GM19452 (cell line): ENCODE measurements around the gene ELOVL5.
A peak's percentile ranks its signal among the peaks of the same experiment; 100 is the strongest.

ENCODE experiments used
- ATAC-seq: cut with Tn5 transposase; IDR thresholded peaks from one replicate; pipeline ENCODE4 v1.9.1; 2021; ENCODE audit not compliant: unreplicated experiment

ELOVL5 gene

GRCh38 chr6:53280207-53280606 lies 68.5 kb downstream of the ELOVL5 start:
- no peak for ATAC-seq

DNA sequence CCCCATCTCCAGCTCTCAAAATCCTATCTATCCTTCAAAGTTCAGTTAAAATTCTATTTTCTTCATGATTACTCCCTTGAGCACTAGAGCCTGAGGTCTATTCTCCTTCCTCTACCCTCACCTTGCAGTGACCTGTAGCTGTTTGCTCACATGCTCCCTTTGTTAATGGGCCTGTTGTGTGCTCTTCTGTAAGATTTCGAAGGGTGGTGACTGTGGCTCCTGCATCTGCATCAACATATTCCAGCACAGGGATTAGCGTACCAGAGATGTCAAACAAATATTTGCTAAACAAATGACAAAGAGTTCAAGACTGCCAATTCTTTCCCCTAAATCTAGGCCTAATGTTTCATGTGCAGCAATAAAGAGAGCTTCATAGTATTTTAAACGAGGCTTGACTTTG lies 69.5 kb downstream of the ELOVL5 start:
- no peak for ATAC-seq

DNA sequence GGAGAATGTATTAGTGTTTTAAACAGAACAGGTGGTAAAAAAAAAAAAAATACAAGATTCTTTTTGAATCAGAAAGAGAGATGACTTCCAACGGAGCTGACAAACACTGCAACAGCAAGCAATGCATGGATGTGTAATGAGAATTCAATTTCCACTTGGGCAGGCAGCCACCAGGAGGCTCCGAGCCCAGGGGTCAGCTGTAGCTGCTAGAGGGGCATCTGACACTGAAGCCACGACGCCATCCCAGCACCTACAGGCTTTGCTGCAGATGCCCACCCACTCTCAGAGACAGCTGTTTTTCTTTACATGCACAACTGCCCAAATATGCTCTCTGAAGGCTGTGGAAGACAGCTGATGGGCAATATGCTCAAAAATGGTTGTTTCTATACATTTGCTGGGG lies 75.4 kb downstream of the ELOVL5 start:
- ATAC-seq: no peak

DNA sequence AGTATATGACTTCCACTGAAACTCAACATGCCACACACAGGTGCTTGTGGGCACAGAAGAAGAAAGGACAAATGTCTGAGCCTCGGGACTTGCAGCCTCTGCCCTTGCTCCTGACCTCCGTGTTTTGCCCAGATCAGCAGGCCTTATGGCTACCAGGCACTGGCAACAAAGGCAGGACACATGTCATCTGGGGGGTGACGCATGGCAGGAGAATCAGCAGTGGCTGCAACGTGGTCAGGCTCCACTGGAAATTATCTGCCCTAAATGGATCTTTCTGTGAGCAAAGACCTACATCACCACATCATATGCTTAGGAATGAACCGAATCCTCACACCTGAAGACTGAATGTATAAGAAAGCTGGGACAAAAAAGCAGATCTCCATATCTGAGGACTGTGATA lies 78.9 kb downstream of the ELOVL5 start:
- ATAC-seq: no peak

GRCh38 chr6:53268858-53269608 lies 79.7 kb downstream of the ELOVL5 start:
- ATAC-seq: no peak

DNA sequence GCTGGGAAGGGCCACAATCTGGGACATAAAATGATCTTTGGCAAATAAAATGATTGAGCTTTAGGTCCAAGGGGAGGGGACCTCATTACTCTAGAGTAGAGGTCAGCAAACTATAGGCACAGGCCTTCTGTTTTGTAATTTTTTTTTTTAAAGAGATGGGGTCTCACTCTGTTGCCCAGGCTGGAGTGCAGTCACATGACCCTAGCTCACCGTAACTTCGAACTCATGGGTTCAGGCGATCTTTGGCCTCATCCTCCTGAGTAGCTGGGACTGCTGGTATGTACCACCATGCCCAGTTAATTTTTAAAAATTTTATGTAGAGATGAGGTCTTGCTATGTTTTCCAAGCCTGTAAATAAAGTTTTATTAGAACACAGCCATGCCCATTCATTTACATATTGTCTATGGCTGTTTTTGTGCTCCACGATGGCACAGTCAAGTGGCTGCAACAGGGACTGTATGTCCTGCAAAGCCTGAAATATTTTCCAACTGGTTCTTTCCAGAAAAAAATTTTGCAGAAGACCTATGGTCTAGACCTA lies 82.1 kb downstream of the ELOVL5 start:
- no peak for ATAC-seq

DNA sequence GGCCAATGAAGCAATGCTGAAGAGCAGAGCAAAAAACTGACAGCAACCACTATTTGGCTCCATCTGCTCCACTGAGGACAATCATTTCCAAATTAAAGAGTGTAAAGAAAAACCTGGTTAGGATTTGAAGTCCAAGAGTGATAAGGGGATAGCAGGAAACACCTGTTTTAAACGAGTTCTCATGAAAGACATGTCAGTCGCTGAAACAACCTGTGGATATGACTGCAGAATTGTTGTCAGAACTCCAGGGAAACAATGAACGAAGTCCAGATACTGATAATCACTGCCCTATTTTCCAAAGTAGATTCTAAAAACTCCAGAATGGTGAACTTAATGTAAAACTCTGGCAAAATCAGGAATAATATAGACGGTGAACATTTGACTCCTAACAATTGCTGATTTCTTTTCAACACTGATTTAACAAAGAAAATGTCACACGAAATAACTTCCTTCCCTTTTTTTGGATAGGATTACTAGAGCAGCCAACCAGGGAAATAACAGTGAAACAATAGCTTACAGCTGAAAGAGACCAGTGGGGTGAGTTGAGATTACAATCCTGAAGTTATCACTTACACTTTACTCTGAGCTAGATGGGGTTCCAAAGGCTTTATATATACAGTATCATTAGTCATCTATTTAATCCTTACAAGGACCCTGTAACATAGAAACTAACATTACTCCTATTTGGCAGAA lies 83.7 kb downstream of the ELOVL5 start:
- no peak for ATAC-seq

DNA sequence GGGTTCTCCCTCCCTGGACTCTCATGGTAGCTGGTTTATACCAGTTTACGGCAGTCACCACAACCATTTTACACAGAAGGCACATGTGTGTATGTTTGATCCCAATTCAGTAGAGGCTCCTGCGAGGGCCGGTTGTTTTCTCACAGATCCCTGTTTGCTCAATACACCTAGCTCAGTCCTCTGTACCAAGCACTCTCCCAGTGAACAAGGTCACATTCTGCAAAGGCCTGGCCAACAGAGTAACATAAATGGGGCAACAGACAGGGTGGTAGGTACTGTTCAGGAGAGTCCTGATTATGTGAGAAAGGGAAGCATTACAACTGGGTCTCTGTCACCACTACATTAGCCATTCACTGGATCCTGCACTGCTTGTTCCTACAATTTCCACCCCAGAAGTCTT lies 84.4 kb downstream of the ELOVL5 start:
- no peak for ATAC-seq

GRCh38 chr6:53263917-53264316 lies 84.8 kb downstream of the ELOVL5 start:
- no peak for ATAC-seq

DNA sequence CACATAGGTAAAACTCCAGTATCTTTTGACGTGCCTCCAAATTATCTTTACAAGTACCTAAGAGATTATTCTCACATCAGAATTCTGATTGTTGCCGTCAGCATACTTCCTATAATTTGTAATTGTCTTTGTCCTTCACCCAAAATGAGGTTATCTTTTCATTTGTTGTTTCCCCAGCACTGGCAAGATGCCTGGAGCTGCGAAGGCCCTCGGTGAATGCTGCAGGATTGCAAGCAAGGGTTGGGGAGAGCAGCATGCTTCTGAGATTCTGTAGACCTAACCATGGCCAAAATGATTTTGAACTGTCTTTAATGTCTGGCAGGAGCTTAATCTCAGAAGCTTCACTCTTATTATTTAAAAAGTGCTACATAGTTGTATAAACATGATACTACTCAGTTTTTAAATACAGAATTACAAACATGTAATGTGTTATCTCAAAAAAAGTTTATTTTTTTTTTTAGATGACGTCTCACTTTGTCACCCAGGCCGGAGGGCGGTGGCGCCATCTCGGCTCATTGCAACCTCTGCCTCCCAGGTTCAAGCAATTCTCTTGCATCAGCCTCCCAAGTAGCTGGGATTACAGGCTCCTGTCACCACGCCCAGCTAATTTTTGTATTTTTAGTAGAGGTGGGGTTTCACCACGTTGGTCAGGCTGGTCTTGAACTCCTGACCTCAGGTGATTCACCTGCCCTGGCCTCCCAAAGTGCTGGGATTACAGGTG lies 88.7 kb downstream of the ELOVL5 start:
- no peak for ATAC-seq

- no peak for ATAC-seq
These were observed 90.0 kb downstream of the ELOVL5 start for GRCh38 chr6:53258774-53259155.

- no peak for ATAC-seq
These were observed 90.5 kb downstream of the ELOVL5 start for GRCh38 chr6:53258076-53258773.

- no peak for ATAC-seq
These were observed 91.2 kb downstream of the ELOVL5 start for GRCh38 chr6:53257533-53257932.

GRCh38 chr6:53257001-53257400 lies 91.7 kb downstream of the ELOVL5 start:
- no peak for ATAC-seq

DNA sequence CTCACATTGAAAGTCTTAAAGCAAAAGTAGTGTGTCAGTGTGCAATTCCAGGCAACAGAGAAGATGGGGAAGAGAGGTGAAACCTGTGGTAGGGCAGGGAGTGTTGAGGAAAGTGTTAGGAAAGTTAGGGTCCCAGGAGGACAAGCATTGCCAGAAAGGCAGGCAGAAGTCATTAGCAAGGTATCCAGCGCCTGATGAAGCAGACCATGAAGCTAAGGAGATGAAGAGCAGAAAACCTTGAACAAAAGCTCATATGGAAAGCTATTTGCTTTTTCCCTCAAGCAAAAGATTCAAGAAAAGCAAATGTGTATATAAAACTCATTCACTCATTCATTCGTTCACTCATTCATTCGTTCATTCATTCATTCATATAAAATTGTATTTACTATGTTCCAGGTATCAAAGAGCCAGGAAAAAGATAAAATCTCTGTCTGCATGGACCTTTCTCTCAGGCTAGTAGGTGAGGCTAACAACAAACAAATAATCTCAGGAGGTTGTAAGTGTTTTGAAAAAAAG lies 96.5 kb downstream of the ELOVL5 start:
- no peak for ATAC-seq

DNA sequence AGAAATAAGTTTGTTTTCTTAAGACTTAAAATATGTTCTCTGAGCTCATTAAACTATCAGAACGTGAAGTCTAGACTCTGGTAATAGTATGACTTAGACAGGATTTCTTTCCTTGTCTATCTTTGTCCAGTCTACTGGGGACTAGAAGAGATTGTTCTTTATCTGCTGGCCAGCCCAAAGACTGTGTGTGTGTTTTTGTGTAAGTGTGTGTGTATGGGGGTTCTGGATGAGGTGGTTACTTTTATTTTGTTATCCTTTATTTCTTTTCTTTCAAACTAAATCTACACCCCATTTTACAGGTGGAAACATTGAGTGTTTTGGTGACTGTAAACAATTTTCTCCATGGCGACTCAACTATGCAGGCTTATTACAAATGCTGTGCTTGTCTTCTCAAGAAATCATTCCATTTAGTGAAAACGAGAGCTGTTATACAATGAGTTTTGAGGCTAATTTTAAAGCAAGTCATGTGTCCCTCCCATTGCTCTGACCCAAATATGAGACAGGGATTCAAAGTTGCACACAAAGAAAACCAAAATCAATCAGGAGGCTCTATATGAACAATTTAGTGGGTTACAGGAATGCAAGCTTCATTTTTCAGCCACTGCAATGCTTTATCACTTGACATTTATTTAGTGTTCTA lies 97.6 kb downstream of the ELOVL5 start:
- no peak for ATAC-seq

- ATAC-seq: no peak
These were observed 98.3 kb downstream of the ELOVL5 start for GRCh38 chr6:53250176-53251032.

GRCh38 chr6:53246924-53247323 lies 101.8 kb downstream of the ELOVL5 start:
- ATAC-seq: no peak

DNA sequence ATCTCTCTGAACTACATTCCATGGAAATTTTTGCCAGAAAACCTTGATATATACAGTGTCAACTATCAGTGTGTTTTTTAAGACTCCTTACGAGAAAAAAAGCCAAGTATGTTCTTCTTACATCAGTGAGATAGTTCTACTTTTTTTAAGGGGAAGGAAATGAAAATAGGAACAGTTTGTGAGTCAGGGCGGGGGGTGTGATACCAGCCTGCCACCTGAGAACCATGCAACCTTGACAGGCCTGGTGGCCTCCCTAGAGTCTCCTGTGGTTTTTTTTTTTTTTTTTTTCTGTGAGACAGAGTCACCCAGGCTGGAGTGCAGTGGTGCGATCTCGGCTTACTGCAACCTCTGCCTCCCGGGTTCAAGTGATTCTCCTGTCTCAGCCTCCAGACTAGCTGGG lies 103.8 kb downstream of the ELOVL5 start:
- peak; percentile 69 for ATAC-seq
